Activated T-helper 2 cell treated with anti-CD3 and anti-CD28 coated beads, Interferon-gamma antibody, Interleukin-2, Interleukin-4, amounts not matched to agents 10 μg/mL and 5 μg/mL and 100 μg/mL, durations not matched to agents 14 hours and 24 hours and 36 hours (primary cell): ENCODE data around the gene DKK1. TPM values are rescaled to one million over a fixed set of nuclear protein-coding genes. Genes with fewer than 3 reads are reported as not detected.
"Not testable (repeated sequence)": the region's sequence is repeated elsewhere in the genome, so short reads cannot be mapped to it uniquely, and the experiment has no call there.

Source experiments
- DNase-seq: peaks from one replicate; pipeline ENCODE4 v3.0.0; 2021; ENCODE audit warnings: low spot score
- H3K27ac Mint-ChIP-seq: one replicate; pipeline ENCODE4 v1.8.0; 2021; ENCODE audit warnings: mixed read lengths
- H3K27me3 Mint-ChIP-seq: one replicate; pipeline ENCODE4 v1.8.0; 2021; ENCODE audit warnings: low read depth, mixed read lengths
- H3K36me3 Mint-ChIP-seq: one replicate; pipeline ENCODE4 v1.8.0; 2021; ENCODE audit warnings: low read depth, mixed read lengths
- H3K4me1 Mint-ChIP-seq: one replicate; pipeline ENCODE4 v1.8.0; 2021; ENCODE audit warnings: low read depth, mixed read lengths
- H3K4me3 Mint-ChIP-seq: one replicate; pipeline ENCODE4 v1.8.0; 2021; ENCODE audit warnings: low read depth, mild to moderate bottlenecking, moderate library complexity, mixed read lengths
- H3K9me3 Mint-ChIP-seq: one replicate; pipeline ENCODE4 v1.8.0; 2021; ENCODE audit warnings: mixed read lengths
- intact Hi-C: fragments of 100-400 bp; cut with micrococcal nuclease; formaldehyde crosslinking; loops from one replicate; pipeline ENCODE4 v1.15.1; 2023
- total RNA-seq: library from RNA; stranded (reverse); gene quantifications from 2 replicates; pipeline ENCODE4 v1.2.3, GENCODE V29; 2022

Gene DKK1
- total RNA-seq, 1 donor from 2014 or later: not detected

DNA sequence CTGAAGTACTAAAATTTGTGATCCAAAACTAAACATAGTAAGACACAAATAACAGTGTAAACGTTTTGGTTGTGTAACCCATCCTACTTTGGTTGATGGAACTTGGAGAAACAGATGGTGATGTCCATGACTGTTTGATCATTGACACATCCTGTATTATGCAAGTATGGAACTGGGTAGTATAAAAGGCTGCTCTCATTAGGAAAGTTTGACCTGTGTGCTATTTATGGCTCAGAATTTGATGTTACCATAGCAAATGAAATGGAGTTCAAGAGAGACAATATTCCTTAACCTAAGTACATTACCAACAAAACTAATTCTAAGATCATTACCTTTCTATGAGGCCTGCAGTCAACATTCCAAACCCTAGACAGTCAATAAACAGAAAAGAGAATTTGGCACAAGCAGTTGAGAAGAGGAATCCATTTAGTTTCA, 39.9 kb downstream of the DKK1 start:
- Mint-ChIP-seq H3K27ac (no peak overlapping the region), H3K4me1 (no peaks in the 10 kb centered on the region), H3K27me3 (no peaks in the 10 kb centered on the region), H3K9me3 (no peaks in the 10 kb centered on the region), H3K36me3 (no peaks in the 10 kb centered on the region), H3K4me3 (no peak overlapping the region)
- intact Hi-C loops: no loop called here
- DNase-seq: no peak

DNA sequence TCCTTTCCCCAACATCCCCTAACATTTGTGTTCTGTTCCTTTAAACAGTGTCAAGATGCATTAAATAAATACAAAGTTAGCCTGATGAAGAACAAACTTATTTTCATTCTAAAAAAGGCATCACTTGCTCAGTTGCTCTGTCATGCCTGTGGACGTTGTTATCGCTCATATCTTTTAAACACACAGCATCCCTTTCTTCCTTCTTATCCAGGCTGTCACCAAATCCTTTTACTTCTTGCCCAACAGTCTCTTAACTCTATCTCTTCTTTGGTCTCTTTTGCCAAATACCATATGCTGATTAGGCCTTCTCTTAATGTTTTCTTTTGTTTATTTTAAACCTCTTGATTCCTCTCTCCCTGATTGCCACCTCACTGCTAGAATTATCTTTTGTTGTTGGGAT, 43.9 kb downstream of the DKK1 start:
- H3K36me3 Mint-ChIP-seq: no peaks in the 10 kb centered on the region
- no peak for DNase-seq
- no peaks in the 10 kb centered on the region for H3K4me1 Mint-ChIP-seq
- H3K4me3 Mint-ChIP-seq: no peak overlapping the region
- H3K27me3 Mint-ChIP-seq: no peaks in the 10 kb centered on the region
- no peak overlapping the region for H3K27ac Mint-ChIP-seq
- intact Hi-C loops: no loop called here
- H3K9me3 Mint-ChIP-seq: no peaks in the 10 kb centered on the region

DNA sequence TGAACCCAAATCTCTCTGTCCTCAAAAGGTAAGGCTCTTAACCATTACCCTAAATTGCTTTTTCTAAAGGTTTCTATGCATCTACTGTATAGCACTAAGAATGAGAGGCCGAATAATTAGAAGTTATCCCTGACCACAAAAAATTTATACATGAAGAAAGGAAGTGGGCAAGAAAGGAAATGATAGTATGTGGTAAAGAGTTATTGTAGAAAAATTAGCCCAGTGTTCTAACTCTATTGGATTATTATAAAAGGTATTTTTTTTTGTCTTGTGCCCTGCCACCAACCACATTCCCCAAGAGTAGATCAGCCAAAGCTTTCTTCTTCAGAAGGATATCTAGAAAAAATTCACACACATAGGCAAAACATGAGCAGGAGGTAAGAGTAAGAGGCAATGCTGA, 45.4 kb downstream of the DKK1 start:
- intact Hi-C loops: no loop called here
- H3K4me3 Mint-ChIP-seq: no peak overlapping the region
- H3K9me3 Mint-ChIP-seq: no peaks in the 10 kb centered on the region
- no peaks in the 10 kb centered on the region for H3K27me3 Mint-ChIP-seq
- DNase-seq: no peak
- H3K27ac Mint-ChIP-seq: no peak overlapping the region
- no peaks in the 10 kb centered on the region for H3K36me3 Mint-ChIP-seq
- no peaks in the 10 kb centered on the region for H3K4me1 Mint-ChIP-seq

DNA sequence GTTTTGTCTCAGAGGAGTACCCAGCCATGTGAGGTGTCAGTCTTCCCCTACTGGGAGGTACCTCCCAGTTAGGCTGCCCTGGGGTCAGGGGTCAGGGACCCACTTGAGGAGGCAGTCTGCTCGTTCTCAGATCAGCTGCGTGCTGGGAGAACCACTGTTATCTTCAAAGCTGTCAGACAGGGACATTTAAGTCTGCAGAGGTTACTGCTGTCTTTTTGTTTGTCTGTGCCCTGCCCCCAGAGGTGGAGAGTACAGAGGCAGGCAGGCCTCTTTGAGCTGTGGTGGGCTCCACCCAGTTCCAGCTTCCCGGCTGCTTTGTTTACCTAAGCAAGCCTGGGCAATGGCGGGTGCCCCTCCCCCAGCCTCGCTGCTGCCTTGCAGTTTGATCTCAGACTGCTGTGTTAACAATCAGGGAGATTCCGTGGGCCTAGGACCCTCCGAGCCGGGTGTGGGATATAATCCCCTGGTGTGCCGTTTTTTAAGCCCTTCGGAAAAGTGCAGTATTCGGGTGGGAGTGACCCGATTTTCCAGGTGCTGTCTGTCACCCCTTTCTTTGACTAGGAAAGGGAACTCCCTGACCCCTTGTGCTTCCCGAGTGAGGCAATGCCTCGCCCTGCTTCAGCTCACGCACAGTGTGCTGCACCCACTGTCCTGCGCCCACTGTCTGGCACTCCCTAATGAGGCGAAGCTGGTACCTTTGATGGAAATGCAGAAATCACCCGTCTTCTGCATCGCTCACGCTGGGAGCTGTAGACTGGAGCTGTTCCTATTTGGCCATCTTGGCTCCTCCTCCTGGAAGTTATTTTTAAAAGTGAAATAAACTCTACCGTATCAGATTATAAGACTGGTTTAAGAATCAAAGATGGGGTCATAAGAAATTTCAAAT, 51.7 kb downstream of the DKK1 start:
- H3K9me3 Mint-ChIP-seq, H3K4me1 Mint-ChIP-seq, intact Hi-C loops, DNase-seq, H3K27me3 Mint-ChIP-seq, H3K4me3 Mint-ChIP-seq, H3K36me3 Mint-ChIP-seq, H3K27ac Mint-ChIP-seq: not testable (repeated sequence)
